Stomach (tissue), 4 donors: ENCODE data around the gene USP6NL.

Source experiments
- POLR2AphosphoS5 ChIP-seq, 3 donors: sonication (generic); formaldehyde crosslinking; IDR thresholded peaks; one replicate each; pipeline ENCODE4 v1.6.1; 2016; ENCODE audit warnings: antibody characterized with exemption in 3 of 3
- TF ChIP-seq, protein P1 (sequence below), 7 experiments: fragments of 450-650 bp in 4 of 7; fragments of 200-600 bp in 3 of 7; sonication (generic) in 3 of 7; IDR thresholded peaks; one replicate each; pipeline ENCODE4 v1.5.1; 2016 to 2019; ENCODE audit warnings: antibody characterized with exemption in 7 of 7, control low read depth in 2 of 7, mild to moderate bottlenecking in 1 of 7

DNA sequence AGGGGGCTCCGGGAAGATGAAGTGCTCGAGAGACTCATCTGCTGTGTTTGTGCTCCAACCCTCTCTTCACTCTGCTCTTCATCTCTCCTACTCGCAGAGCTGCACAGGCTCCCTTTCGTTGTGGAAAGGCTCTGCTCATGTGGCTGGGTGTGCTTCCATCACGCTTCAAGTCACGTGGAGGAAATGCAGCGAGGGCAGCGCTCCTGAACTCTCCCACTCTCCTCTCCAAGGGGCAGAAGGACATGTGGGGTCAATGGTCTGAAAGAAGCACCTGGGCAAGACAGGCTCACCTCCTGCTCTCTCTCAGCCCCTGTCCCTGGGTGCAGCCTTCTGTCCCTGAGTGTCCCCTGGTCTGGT lies 72.6 kb downstream of the USP6NL start:
- TF ChIP-seq POLR2AphosphoS5 (IDR thresholded peaks at IDR 0.05): no peak
- TF ChIP-seq, protein P1, sequence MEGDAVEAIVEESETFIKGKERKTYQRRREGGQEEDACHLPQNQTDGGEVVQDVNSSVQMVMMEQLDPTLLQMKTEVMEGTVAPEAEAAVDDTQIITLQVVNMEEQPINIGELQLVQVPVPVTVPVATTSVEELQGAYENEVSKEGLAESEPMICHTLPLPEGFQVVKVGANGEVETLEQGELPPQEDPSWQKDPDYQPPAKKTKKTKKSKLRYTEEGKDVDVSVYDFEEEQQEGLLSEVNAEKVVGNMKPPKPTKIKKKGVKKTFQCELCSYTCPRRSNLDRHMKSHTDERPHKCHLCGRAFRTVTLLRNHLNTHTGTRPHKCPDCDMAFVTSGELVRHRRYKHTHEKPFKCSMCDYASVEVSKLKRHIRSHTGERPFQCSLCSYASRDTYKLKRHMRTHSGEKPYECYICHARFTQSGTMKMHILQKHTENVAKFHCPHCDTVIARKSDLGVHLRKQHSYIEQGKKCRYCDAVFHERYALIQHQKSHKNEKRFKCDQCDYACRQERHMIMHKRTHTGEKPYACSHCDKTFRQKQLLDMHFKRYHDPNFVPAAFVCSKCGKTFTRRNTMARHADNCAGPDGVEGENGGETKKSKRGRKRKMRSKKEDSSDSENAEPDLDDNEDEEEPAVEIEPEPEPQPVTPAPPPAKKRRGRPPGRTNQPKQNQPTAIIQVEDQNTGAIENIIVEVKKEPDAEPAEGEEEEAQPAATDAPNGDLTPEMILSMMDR (IDR thresholded peaks at IDR 0.05): no peak
